ENCODE data around the gene PTPRN2.

- TF ChIP-seq, protein P1, sequence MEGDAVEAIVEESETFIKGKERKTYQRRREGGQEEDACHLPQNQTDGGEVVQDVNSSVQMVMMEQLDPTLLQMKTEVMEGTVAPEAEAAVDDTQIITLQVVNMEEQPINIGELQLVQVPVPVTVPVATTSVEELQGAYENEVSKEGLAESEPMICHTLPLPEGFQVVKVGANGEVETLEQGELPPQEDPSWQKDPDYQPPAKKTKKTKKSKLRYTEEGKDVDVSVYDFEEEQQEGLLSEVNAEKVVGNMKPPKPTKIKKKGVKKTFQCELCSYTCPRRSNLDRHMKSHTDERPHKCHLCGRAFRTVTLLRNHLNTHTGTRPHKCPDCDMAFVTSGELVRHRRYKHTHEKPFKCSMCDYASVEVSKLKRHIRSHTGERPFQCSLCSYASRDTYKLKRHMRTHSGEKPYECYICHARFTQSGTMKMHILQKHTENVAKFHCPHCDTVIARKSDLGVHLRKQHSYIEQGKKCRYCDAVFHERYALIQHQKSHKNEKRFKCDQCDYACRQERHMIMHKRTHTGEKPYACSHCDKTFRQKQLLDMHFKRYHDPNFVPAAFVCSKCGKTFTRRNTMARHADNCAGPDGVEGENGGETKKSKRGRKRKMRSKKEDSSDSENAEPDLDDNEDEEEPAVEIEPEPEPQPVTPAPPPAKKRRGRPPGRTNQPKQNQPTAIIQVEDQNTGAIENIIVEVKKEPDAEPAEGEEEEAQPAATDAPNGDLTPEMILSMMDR (IDR thresholded peaks at IDR 0.05; ENCODE audit: extremely low read depth in 1 of 2, insufficient read depth in 1 of 2, low read depth in 1 of 2, low read length in 2 of 2) = no peak
- no peak for TF ChIP-seq EZH2 (IDR thresholded peaks at IDR 0.05; ENCODE audit: borderline replicate concordance, low read depth, low read length, severe bottlenecking)
- no peak for TF ChIP-seq JUN (IDR thresholded peaks at IDR 0.05; ENCODE audit: borderline replicate concordance, insufficient read depth, insufficient read length, low read depth)
- no peak for TF ChIP-seq FOS (IDR thresholded peaks at IDR 0.05; ENCODE audit: borderline replicate concordance, insufficient read depth, low read length)
- TF ChIP-seq GATA2 (IDR thresholded peaks at IDR 0.05; ENCODE audit: insufficient read depth, insufficient read length, low read depth, low read length) = no peak
Measured at GRCh38 chr7:158010961-158011693, 576.5 kb downstream of the PTPRN2 start.

Data from endothelial cell of umbilical vein (primary cell).